NOMO-1 treated with dmso at 0.1 percent for 144 hours (cell line): ENCODE measurements around the gene STX1B.
A peak's percentile ranks its signal among the peaks of the same experiment; 100 is the strongest.
"Not testable (repeated sequence)": the region's sequence is repeated elsewhere in the genome, so short reads cannot be mapped to it uniquely, and the experiment has no call there.

ENCODE experiments used
- DNase-seq: peaks from one replicate; lab custom pipeline; 2025; ENCODE audit not compliant: unreplicated experiment; lab: John Stamatoyannopoulos, UW

STX1B gene

DNA sequence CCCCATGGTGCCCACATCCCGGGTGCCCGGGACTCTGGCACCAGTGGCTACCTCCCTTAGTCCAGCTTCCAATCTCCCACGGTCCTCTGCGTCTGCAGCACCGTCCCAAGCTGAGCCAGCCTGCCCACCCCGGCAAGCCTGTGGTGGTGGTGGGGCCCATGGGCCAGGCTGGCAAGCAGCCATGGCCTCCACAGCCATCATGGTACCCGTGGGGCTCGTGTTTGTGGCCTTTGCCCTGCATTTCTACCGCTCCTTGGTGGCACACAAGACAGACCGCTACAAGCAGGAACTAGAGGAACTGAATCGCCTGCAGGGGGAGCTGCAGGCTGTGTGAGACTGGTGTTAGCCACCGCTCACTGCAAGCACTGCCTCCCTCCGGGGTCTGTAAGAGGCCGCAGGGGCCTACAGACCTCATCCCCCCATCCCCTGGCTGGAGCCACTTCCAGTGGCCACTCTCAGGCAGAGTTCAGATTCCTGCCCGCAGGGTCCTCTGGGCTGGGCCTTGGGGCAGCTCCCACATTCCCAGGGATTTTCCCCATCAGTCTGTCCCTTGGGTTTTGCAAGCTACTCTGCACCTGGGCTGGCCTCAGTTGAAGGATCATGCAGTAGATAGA is 56.8 kb downstream of the STX1B start:
- DNase-seq = peak; percentile 61

DNA sequence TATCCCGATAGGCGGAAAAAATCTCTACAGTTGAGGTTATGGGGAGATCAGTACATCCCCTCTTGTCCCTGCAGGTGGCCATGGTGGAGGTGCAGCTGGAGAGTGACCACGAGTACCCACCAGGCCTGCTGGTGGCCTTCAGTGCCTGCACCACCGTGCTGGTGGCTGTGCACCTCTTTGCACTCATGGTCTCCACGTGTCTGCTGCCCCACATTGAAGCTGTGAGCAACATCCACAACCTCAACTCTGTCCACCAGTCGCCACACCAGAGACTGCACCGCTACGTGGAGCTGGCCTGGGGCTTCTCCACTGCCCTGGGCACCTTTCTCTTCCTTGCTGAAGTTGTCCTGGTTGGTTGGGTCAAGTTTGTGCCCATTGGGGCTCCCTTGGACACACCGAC is 57.3 kb downstream of the STX1B start:
- DNase-seq = no peak

DNA sequence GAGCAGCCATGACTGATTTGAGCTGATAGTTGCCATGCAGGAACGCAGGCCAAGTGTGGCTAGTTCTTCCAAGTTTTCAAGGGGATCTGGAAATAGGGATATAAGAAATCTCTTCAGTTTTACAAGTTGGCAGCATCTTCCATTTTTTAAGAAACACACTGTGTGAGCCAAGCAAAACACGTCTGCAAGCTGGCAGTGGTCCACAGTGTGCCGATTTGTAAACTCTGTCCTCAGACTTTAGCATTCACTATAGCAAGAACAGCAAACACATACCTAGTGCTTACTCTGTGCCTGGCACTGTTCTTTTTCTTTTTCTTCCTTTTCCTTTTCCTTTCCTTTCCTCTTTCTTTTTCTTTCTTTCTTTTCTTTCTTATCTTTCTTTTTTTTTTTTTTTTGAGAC is 58.7 kb downstream of the STX1B start:
- no peak for DNase-seq

DNA sequence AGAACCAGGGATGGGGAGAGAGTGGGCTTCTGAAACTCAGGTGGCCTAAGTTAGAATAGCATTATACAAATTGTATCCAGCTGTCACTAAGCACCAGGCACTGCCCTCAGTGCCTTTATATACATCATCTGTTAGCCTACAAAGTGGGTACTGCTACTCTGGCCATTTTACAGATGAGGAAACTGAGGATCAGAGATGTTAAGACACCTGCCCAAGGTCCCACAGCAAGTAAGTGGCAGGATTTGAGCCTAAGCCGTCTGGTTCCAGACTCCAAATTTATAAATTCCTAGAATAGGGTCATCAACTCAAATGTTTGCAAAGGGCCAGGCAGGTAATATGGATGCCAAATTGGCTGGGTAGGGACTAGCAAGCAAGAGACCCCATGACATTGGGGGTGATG is 59.2 kb downstream of the STX1B start:
- DNase-seq = no peak

DNA sequence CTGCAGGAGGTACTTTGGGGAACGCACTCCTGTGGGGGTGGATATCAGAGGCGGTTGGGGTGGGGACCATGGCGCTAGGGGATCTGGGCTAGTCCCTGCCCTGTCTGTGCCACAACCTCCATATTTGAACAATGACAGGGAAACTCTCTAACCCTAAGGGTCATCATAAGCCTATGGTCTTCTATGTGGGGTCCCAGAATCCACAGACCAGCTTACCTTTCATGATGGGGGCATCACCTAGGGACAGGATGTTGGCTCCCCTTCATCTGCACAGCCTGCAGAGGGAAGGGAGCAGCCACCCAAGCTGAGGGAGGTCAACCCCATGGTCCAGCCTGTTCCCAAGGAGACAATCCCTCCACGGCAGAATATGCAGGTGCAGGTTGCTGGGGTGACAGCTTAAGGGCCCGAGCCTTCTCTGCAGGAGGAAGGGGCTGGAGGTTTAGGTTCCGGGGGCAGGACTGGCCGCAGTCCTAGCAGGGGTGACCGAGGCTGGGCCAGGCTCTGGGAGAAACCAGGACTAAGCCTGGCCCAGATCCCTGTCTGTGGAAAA is 59.8 kb downstream of the STX1B start:
- DNase-seq = no peak

DNA sequence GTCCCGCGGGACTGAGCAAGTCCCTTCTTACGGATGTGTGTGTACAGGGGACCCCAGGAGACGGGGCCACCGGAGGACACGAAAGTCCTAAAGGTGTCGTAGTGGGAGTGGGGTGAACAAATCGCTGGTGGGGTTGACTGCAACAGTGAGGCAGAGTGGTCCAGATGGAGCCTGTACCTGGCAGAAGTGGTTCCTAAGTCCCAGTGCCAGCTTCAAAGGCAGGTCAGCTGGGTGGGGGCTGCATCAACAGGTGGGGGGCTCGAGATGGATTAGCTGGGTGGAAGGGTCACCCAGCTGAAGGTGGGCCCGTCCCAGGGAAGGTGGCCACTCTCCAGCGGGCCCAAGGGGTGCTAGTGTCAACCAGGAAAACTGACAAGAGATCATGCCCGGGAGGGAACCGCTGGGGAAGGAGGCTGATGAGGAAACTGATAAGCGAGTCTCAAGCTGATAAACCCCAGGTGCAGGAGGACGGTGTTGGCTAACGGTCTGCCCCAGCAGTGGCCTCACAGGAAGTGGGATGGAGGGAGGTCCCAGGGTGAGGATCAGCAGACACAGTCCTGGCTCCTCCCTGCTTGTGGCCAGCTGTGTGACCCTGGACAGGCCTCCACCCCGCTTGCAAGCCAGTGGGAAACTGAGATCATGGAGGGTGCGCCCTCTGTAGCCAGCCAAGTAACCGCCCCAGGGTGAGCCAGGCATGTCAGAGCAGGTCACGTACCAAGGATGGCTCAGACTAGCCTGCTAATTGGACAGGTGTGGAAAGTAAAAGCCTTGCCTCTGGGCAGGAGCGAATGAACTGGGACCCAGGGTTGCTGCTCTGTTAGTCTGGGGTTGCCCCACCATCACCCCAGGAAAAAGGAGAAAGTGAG is 60.6 kb downstream of the STX1B start:
- DNase-seq = no peak

DNA sequence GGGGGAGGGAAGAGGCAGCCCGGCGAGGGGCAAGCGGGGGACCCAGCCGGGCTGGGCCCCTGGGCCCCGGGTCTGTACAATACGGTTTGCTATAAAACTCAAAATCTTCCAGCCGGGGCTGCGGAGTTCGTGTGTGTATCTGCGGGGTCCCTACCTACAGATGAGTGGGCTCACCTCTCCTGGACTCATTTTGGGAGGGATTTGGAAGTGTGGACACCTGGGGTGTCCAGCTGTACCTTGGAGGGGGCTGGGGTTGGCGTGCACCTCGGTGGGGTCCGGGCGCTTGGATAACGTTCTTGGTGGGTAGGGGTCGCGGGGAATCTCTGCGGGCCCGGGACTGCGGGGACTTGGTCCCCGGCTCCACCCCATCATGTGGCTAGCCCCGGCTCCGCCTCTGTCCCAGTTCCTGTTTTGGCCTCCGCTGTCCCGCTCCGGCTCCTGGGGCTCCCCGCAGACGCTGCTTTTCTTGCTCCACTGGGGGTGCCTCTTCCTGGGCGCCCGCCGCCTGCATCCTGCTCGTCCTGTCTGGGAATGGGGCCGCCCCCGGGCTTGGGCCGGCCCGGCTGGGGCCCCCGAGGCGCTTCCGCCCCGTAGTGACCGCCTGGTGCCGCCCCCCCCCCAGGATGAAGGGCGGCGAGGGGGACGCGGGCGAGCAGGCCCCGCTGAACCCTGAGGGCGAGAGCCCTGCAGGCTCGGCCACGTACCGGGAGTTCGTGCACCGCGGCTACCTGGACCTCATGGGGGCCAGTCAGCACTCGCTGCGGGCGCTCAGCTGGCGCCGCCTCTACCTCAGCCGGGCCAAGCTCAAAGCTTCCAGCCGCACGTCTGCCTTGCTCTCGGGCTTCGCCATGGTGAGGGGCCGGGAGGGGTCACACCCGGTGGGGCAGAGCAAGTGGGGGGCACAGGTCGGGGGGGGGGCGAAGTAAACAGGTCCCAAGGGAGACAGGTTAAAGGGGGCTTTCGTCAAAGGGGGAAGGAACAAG is 61.5 kb downstream of the STX1B start, which contains the start of gene ORAI3:
Gene ORAI3, plus strand, starts transcription at position 402 of the 983 bp plus-strand sequence. Its CDS starts 222 bp downstream, at position 624.
- DNase-seq = peak; percentile 83

DNA sequence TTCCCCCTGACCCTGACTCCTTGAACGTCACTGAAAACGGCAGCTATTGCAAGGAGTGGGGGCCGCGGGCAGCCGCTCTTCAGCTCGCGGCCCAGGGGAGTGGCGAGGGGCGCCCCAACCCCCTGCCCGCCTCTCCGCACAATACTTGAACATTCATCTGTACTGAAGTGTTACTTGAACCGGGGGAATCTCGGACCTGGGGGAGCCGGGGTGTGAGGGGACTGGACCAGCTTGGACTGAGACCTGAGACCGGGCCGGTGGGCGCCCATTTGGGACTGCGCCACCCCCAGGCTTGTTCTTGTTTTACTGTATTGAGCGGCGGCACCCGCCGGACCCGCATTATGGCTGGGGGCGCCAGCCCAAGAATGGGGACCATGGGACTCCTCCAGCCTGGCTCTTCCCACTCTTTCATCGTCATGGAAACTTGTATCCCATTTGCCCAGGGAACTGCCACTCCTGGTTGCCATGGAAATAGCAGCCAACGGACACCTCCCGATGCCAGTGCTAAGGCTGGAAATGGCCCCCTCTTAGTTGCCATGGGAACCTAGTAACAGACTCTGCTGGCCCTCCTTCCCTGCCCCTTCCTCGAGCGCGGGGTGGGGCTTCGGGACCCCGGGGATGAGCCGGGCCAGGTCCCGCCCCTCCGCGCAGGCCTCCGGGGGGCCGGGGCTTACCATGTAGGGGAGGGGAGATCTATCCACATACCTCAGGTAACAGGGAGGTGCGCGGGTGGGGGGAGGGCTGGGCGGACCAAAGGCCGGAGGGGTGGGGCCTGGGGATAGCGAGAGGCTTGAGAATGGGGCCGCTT is 62.4 kb downstream of the STX1B start:
- DNase-seq = no peak

DNA sequence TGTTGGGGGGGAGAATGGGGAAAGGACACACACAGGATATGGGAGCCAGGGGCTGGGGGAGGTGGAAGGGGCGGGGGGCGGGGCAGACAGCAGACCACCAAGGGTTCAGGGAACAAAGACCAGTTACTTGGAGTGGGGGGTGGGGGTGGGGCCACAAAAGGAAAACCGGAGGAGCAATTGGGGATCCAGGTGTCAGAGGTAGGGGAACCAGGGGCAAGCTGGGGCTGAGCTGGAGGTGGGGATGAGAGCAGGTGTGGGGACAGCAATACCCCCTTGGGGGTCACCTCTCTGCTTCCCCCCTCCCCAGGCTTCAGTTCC is 62.9 kb downstream of the STX1B start:
- no peak for DNase-seq

DNA sequence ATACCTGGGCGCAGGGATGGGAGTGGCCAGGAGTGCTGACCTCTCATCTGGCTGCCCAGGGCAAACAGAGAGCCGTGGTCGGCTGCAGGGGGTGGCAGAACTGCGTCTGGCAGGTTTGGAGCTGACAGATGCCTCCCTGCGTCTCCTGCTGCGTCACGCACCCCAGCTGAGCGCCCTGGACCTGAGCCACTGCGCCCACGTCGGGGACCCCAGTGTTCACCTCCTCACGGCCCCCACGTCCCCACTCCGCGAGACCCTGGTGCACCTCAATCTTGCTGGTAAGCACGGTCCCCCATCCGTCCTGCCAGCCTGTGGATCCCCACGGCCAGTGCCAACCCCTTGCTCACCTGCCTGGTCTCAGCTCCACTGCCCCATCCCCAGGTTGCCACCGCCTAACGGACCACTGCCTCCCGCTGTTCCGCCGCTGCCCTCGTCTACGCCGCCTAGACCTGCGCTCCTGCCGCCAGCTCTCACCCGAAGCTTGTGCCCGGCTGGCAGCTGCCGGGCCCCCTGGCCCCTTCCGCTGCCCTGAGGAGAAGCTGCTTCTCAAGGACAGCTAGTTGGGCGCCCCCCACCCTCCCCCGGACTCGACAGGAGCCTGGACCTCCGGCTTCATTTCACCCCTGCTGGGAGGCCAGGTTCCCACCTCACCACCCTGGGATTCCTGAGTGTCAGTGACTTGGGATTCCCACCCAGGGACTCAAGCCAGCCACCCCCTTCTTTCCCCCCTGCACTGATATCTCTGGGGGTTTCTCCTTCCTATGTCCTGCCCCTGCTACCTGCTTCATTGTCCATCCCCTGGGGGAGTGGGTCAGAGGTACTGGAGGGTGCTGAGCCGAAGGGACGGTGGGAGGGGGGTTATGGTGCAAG is 63.5 kb downstream of the STX1B start:
- no peak for DNase-seq

DNA sequence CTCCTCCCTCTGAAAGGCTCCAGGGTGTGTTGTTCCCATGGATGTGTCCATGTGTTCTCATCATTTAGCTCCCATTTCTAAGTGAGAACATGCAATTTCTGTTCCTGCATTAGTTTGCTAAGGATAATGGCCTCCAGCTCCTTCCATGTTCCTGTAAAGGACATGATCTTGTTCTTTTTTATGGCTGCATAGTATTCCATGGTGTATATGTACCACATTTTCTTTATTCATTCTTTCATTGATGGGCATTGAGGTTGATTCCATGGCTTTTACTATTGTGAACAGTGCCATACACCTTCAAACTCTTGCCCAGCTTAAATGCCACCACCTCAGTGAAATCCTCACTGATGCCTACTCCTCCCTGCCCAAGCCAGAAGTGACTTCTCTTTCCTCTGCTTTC is 66.1 kb downstream of the STX1B start:
- DNase-seq = no peak

DNA sequence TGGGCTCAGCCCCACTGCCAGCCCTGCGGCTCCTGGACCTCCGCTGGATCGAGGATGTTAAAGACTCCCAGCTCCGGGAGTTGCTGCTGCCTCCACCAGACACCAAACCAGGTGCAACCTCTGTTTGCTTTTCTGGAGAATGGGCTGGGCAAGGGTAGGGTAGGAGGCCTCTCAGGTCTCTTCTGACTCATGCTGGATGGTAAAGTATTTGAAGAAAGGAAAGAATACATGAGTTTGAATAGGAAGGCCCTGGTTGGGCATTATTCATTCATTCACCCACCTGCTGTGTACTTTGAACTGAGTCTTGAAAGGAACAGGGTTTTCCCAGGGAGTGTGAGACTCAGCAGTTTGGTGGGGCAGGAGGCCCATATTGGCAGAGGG is 68.0 kb downstream of the STX1B start:
- no peak for DNase-seq

DNA sequence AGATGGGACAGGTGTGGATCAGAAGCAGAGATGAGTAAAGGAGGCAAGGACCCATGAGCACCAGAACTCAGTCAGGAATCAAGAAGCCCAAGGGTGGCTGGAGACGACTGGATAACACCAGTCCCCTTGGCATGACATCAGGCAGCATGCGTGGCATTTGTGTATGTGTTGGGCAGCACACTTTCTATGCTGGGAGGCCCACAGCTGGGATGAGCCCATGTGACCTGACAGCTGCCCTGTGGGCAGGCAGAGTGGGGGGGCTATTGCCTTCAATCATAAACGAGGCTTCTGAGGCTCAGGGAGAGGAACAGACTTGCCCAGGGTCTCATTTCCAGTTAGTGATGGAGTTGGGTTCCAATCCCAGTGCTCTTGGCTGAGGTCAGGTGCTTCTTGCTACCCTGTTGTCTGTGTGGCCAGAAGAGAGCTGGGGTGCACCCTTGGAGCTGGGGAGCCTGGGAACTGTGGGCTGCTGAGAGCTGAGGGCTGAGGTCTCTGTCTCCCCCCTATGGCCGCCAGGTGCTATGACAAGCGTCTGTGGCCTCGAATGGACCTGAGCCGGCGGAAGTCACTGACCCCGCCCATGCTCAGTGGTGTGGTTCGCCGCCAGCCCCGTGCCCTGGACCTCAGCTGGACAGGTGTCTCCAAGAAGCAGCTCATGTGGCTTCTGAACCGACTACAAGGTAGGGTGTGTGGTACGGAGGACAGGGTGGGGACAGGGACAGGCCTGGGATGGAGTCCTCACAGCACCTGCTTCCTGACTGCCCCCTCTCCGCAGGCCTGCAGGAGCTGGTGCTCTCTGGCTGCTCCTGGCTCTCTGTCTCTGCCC is 68.6 kb downstream of the STX1B start:
- DNase-seq = peak; percentile 43

DNA sequence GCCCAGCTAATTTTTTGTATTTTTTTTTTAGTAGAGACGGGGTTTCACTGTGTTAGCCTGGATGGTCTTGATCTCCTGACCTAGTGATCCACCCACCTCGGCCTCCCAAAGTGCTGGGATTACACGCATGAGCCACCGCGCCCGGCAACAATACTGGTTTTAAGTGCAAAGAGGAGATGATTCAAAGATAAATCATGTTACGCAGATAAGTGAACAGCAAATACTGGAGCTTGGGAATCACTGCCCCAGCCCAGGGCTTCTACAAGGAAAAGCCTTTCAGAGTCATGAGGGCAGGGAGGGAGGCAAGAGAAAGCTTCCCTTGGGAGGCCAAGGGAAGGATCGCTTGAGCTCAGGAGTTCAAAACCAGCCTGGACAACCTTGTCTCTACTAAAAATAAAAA is 70.9 kb downstream of the STX1B start:
- not testable (repeated sequence) for DNase-seq
